BLaER1 treated with 17β-estradiol and CSF1 and Interleukin-3, amounts not matched to agents 10 nM and 100 nM (cell line): ENCODE measurements around the gene INPP5J.

Source experiments
- H3K27ac ChIP-seq, 11 experiments: shearing (Covaris generic); formaldehyde crosslinking; 2 replicates each; pipeline ENCODE4 v1.8.1; 2022
- H3K27me3 ChIP-seq, 11 experiments: shearing (Covaris generic); formaldehyde crosslinking; 2 replicates each; pipeline ENCODE4 v1.8.1; 2022
- H3K36me3 ChIP-seq, 11 experiments: shearing (Covaris generic); formaldehyde crosslinking; 2 replicates each; pipeline ENCODE4 v1.8.1; 2022
- H3K4me1 ChIP-seq, 10 experiments: shearing (Covaris generic); formaldehyde crosslinking; 2 replicates each; pipeline ENCODE4 v1.8.1; 2022
- H3K4me2 ChIP-seq, 11 experiments: shearing (Covaris generic); formaldehyde crosslinking; 2 replicates each; pipeline ENCODE4 v1.8.1; 2022
- H3K4me3 ChIP-seq, 10 experiments: shearing (Covaris generic); formaldehyde crosslinking; 2 replicates each; pipeline ENCODE4 v1.8.1; 2022
- H3K9ac ChIP-seq, 11 experiments: shearing (Covaris generic); formaldehyde crosslinking; 2 replicates each; pipeline ENCODE4 v1.8.1; 2022
- H3K9me3 ChIP-seq, 11 experiments: shearing (Covaris generic); formaldehyde crosslinking; replicated peaks in 1 of 11; 2 replicates each; pipeline ENCODE4 v1.8.1; 2022
- H4K20me1 ChIP-seq, 11 experiments: shearing (Covaris generic); formaldehyde crosslinking; 2 replicates each; pipeline ENCODE4 v1.8.1; 2022
- Cebpa-rat ChIP-seq, 11 experiments: shearing (Covaris generic); IDR thresholded peaks; 2 replicates each; pipeline ENCODE4 v1.8.1; 2022

Gene INPP5J

GRCh38 chr22:31097941-31098631 lies 24.7 kb upstream of the INPP5J start:
- no peak for TF ChIP-seq Cebpa-rat (IDR thresholded peaks at IDR 0.05)
- H3K27ac ChIP-seq, result no peak overlapping the region
- H3K9ac ChIP-seq, result no peak overlapping the region
- H3K4me2 ChIP-seq, result no peak overlapping the region
- no peaks in the 10 kb centered on the region for H3K9me3 ChIP-seq
- no peak overlapping the region for H3K4me3 ChIP-seq
- H3K27me3 ChIP-seq, result no peaks in the 10 kb centered on the region
- peaks cover 49 to 98% (median 81%) of the 10 kb centered on the region in 11 experiments for H3K36me3 ChIP-seq
- peaks cover 0 to 22% (median 4%) of the 10 kb centered on the region in 11 experiments; a peak in 6 of 22 replicates for H4K20me1 ChIP-seq
- H3K4me1 ChIP-seq, result peaks cover 0 to 6% (median 3%) of the 10 kb centered on the region in 10 experiments; a peak in 11 of 20 replicates

- Histone ChIP-seq H3K27me3 (no peaks in the 10 kb centered on the region), H3K27ac (no peak overlapping the region), H3K9me3 (no peaks in the 10 kb centered on the region), H3K4me1 (peaks cover 0 to 6% (median under 1%) of the 10 kb centered on the region in 10 experiments; a peak in 5 of 20 replicates), H3K4me2 (no peak overlapping the region), H4K20me1 (peaks cover 0 to 18% (median under 1%) of the 10 kb centered on the region in 11 experiments; a peak in 6 of 22 replicates), H3K36me3 (peaks cover 49 to 98% (median 78%) of the 10 kb centered on the region in 11 experiments), H3K4me3 (no peak overlapping the region), H3K9ac (no peak overlapping the region; a peak in 1 of 22 replicates)
- TF ChIP-seq Cebpa-rat (IDR thresholded peaks at IDR 0.05), result no peak
Measured at GRCh38 chr22:31098632-31099110, 24.1 kb upstream of the INPP5J start.

GRCh38 chr22:31099386-31099785 lies 23.4 kb upstream of the INPP5J start:
- H3K4me3 ChIP-seq, result no peak overlapping the region
- TF ChIP-seq Cebpa-rat (IDR thresholded peaks at IDR 0.05), result no peak
- no peak overlapping the region; a peak in 1 of 22 replicates for H3K9ac ChIP-seq
- peaks cover 0 to 11% (median 1%) of the 10 kb centered on the region in 10 experiments; a peak in 5 of 20 replicates for H3K4me1 ChIP-seq
- H3K36me3 ChIP-seq, result peaks cover 45 to 98% (median 71%) of the 10 kb centered on the region in 11 experiments
- H3K4me2 ChIP-seq, result no peak overlapping the region
- peaks cover 0 to 19% (median 0%) of the 10 kb centered on the region in 11 experiments; a peak in 3 of 22 replicates for H4K20me1 ChIP-seq
- no peaks in the 10 kb centered on the region for H3K27me3 ChIP-seq
- H3K27ac ChIP-seq, result no peak overlapping the region
- H3K9me3 ChIP-seq, result no peaks in the 10 kb centered on the region

GRCh38 chr22:31099841-31100761 lies 22.7 kb upstream of the INPP5J start:
- peaks cover 0 to 11% (median 1%) of the 10 kb centered on the region in 10 experiments; a peak in 5 of 20 replicates for H3K4me1 ChIP-seq
- no peak overlapping the region for H3K4me2 ChIP-seq
- no peak overlapping the region for H3K9ac ChIP-seq
- H3K36me3 ChIP-seq, result peaks cover 38 to 96% (median 67%) of the 10 kb centered on the region in 11 experiments
- H3K27me3 ChIP-seq, result no peaks in the 10 kb centered on the region
- H3K9me3 ChIP-seq, result no peaks in the 10 kb centered on the region
- no peak for TF ChIP-seq Cebpa-rat (IDR thresholded peaks at IDR 0.05)
- H4K20me1 ChIP-seq, result peaks cover 0 to 19% (median 0%) of the 10 kb centered on the region in 11 experiments; a peak in 2 of 22 replicates
- no peak overlapping the region for H3K27ac ChIP-seq
- H3K4me3 ChIP-seq, result no peak overlapping the region

GRCh38 chr22:31100762-31101525 lies 21.8 kb upstream of the INPP5J start:
- no peaks in the 10 kb centered on the region for H3K9me3 ChIP-seq
- H3K36me3 ChIP-seq, result peaks cover 29 to 93% (median 59%) of the 10 kb centered on the region in 11 experiments
- TF ChIP-seq Cebpa-rat (IDR thresholded peaks at IDR 0.05), result no peak

GRCh38 chr22:31102441-31103081 lies 20.2 kb upstream of the INPP5J start:
- Histone ChIP-seq H3K9me3 (no peaks in the 10 kb centered on the region), H3K9ac (no peak overlapping the region), H3K4me3 (no peak overlapping the region), H4K20me1 (peaks cover 0 to 15% (median 0%) of the 10 kb centered on the region in 11 experiments; a peak in 4 of 22 replicates), H3K36me3 (peaks cover 16 to 77% (median 43%) of the 10 kb centered on the region in 11 experiments; a peak in 21 of 22 replicates), H3K4me1 (peaks cover 0 to 17% (median 8%) of the 10 kb centered on the region in 10 experiments; a peak in 11 of 20 replicates), H3K27me3 (0 out of 22 replicates have a peak, but pooled peaks cover 0 to 4% (median 0%) of the 10 kb centered on the region in 11 experiments), H3K4me2 (no peak overlapping the region), H3K27ac (no peak overlapping the region)
- TF ChIP-seq Cebpa-rat (IDR thresholded peaks at IDR 0.05), result no peak

More at GRCh38 chr22:31100762-31101525, 21.8 kb upstream of the INPP5J start:
- H4K20me1 ChIP-seq, result peaks cover 0 to 19% (median 0%) of the 10 kb centered on the region in 11 experiments; a peak in 3 of 22 replicates
- no peak overlapping the region for H3K27ac ChIP-seq
- peaks cover 0 to 11% (median 1%) of the 10 kb centered on the region in 10 experiments; a peak in 5 of 20 replicates for H3K4me1 ChIP-seq
- H3K9ac ChIP-seq, result no peak overlapping the region
- H3K4me3 ChIP-seq, result no peak overlapping the region
- no peaks in the 10 kb centered on the region for H3K27me3 ChIP-seq
- no peak overlapping the region for H3K4me2 ChIP-seq

- no peak overlapping the region for H3K4me3 ChIP-seq
- no peak overlapping the region for H3K9ac ChIP-seq
- H3K36me3 ChIP-seq, result peaks cover 16 to 72% (median 37%) of the 10 kb centered on the region in 11 experiments; a peak in 21 of 22 replicates
- no peaks in the 10 kb centered on the region for H3K9me3 ChIP-seq
- TF ChIP-seq Cebpa-rat (IDR thresholded peaks at IDR 0.05), result no peak
- H4K20me1 ChIP-seq, result peaks cover 0 to 15% (median 0%) of the 10 kb centered on the region in 11 experiments; a peak in 4 of 22 replicates
- H3K27ac ChIP-seq, result no peak overlapping the region
- peaks cover 2 to 21% (median 13%) of the 10 kb centered on the region in 10 experiments for H3K4me1 ChIP-seq
- H3K27me3 ChIP-seq, result 0 out of 22 replicates have a peak, but pooled peaks cover 0 to 4% (median 0%) of the 10 kb centered on the region in 11 experiments
- no peak overlapping the region for H3K4me2 ChIP-seq
Measured at GRCh38 chr22:31103111-31103510, 19.7 kb upstream of the INPP5J start.
